ENCODE results near the gene SPO11.

GRCh38 chr20:57392512-57393271, 63.1 kb downstream of the SPO11 start:
- TF ChIP-seq POLR2A (IDR thresholded peaks at IDR 0.05): peak in 1 of 2 donors; percentile 14
- TF ChIP-seq, protein P1, sequence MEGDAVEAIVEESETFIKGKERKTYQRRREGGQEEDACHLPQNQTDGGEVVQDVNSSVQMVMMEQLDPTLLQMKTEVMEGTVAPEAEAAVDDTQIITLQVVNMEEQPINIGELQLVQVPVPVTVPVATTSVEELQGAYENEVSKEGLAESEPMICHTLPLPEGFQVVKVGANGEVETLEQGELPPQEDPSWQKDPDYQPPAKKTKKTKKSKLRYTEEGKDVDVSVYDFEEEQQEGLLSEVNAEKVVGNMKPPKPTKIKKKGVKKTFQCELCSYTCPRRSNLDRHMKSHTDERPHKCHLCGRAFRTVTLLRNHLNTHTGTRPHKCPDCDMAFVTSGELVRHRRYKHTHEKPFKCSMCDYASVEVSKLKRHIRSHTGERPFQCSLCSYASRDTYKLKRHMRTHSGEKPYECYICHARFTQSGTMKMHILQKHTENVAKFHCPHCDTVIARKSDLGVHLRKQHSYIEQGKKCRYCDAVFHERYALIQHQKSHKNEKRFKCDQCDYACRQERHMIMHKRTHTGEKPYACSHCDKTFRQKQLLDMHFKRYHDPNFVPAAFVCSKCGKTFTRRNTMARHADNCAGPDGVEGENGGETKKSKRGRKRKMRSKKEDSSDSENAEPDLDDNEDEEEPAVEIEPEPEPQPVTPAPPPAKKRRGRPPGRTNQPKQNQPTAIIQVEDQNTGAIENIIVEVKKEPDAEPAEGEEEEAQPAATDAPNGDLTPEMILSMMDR (IDR thresholded peaks at IDR 0.05): no peak

Data from Peyer's patch (tissue), 4 donors.